Body of pancreas (tissue), 4 donors: ENCODE results near the gene NHERF1.

Experiments used
- CTCF ChIP-seq, 7 experiments: fragments of 450-650 bp in 4 of 7; fragments of 200-600 bp in 3 of 7; sonication (generic) in 3 of 7; IDR thresholded peaks; one replicate each; pipeline ENCODE4 v1.5.1; 2016 to 2019; ENCODE audit warnings: antibody characterized with exemption in 7 of 7
- POLR2A ChIP-seq, 3 donors: fragments of 450-650 bp; IDR thresholded peaks; one replicate each; pipeline ENCODE4 v1.6.1; 2016; ENCODE audit warnings: antibody characterized with exemption in 3 of 3, mild to moderate bottlenecking in 2 of 3

- TF ChIP-seq POLR2A (IDR thresholded peaks at IDR 0.05) (no peak), CTCF (IDR thresholded peaks at IDR 0.05) (no peak)
Measured at GRCh38 chr17:74739227-74739831, 9.1 kb upstream of the NHERF1 start.
